AG04449 (cell line): Measurements from ENCODE around the gene ETV6.
A peak's percentile ranks its signal among the peaks of the same experiment; 100 is the strongest.

ENCODE experiments used
- CTCF ChIA-PET: fragments of 350-600 bp; formaldehyde crosslinking; extraction: SDS; loops from one replicate; lab custom pipeline; 2021; ENCODE audit warnings: antibody characterized with exemption; lab: Yijun Ruan, JAX
- POLR2A ChIA-PET: fragments of 400-600, 350-600 bp; formaldehyde crosslinking; extraction: SDS; loops from one replicate; lab custom pipeline; 2020; ENCODE audit warnings: antibody characterized with exemption, inconsistent platforms; lab: Yijun Ruan, JAX
- DNase-seq: peaks from one replicate; pipeline ENCODE4 v3.0.0-alpha.2; 2010; ENCODE audit warnings: low read depth, low spot score
- H3K4me3 ChIP-seq: 2 replicates; pipeline ENCODE4 v1.5.1; 2011; ENCODE audit warnings: low read depth, mild to moderate bottlenecking, control low read depth, low read length
- CTCF ChIP-seq: IDR thresholded peaks from one replicate; pipeline ENCODE4 v1.5.1; 2011; ENCODE audit warnings: mild to moderate bottlenecking, moderate library complexity, low read length, control low read depth, inconsistent platforms; ENCODE audit not compliant: insufficient read depth; ENCODE audit errors: missing control alignments

Gene ETV6

DNA sequence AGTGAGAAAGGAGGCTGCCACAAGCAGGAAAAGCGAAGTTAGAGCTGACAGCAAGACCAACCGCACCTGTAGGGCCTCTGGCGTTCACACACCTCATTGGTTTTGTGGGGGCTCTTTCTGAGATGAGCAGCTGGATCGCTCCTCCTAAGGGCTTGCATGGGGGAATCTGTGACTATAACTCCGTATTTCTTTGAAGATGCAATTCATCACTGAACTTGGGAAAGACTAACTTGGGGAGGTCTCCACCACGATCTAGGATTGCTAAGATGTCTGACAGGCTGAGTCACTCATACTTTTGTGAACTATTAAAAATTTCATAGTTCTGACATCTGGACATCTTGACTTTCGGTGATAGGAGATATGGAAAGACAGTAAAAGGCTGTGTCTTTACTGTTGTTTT, 173.6 kb downstream of the ETV6 start:
- no peak for TF ChIP-seq CTCF
- POLR2A ChIA-PET: interaction anchor here (0.7 to 1.2 kb wide), 4 partner anchors 26 to 173 kb away, joined by 3 to 6 read pairs (median 4); partner anchors contain the start of gene ETV6
- DNase-seq: peak; percentile 74
- CTCF ChIA-PET: interaction anchor here (0.9 to 1.2 kb wide), 4 partner anchors 9 to 243 kb away, joined by 3 to 5 read pairs (median 4); no protein-coding TSS in a partner anchor
- H3K4me3 ChIP-seq: no peak overlapping the region

- no peak for TF ChIP-seq CTCF
- POLR2A ChIA-PET: interaction anchor here (1.2 kb wide), 1 partner anchor 174 kb away, joined by 6 read pairs; the partner anchor contains the start of gene ETV6
- CTCF ChIA-PET: interaction anchor here (1.2 to 3.0 kb wide), 2 partner anchors 18 to 243 kb away, joined by 3 to 10 read pairs; no protein-coding TSS in a partner anchor
- DNase-seq: no peak
- H3K4me3 ChIP-seq: no peak overlapping the region
These were observed 174.1 kb downstream of the ETV6 start for GRCh38 chr12:11823593-11823992.

- DNase-seq: no peak
- no peak overlapping the region for H3K4me3 ChIP-seq
- TF ChIP-seq CTCF: no peak
- ChIA-PET CTCF (interaction anchor here (3.0 kb wide), 1 partner anchor 243 kb away, joined by 10 read pairs; no protein-coding TSS in a partner anchor), POLR2A (no interaction called here)
These were observed 174.6 kb downstream of the ETV6 start for GRCh38 chr12:11824069-11824468.

GRCh38 chr12:11824736-11825135, 175.3 kb downstream of the ETV6 start:
- H3K4me3 ChIP-seq: no peak overlapping the region
- CTCF ChIA-PET: interaction anchor here (0.9 to 3.0 kb wide), 4 partner anchors 10 to 244 kb away, joined by 3 to 10 read pairs (median 4); no protein-coding TSS in a partner anchor
- DNase-seq: no peak
- TF ChIP-seq CTCF: no peak
- POLR2A ChIA-PET: no interaction called here

DNA sequence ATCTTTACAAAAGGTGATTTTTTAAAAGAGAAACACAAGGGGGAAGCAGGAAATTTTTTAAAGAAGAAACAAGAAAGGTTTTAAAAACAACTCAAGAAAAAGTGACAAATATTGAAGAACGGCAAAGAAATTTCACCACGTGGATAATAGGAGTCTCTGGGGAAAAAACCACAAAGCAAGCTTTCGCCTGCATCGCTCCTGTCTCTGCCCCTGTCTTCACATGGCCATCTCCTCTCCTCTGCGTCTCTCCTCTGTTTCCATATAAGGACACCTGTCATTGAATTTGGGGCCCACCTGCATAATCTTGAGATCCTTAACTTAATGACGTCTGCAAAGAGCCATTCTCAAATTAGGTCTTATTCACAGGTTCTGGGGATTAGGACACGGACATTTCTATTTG, 175.8 kb downstream of the ETV6 start:
- POLR2A ChIA-PET: no interaction called here
- CTCF ChIA-PET: interaction anchor here (0.9 to 3.0 kb wide), 4 partner anchors 9 to 245 kb away, joined by 3 to 10 read pairs (median 4); no protein-coding TSS in a partner anchor
- TF ChIP-seq CTCF: no peak
- no peak for DNase-seq
- H3K4me3 ChIP-seq: no peak overlapping the region

DNA sequence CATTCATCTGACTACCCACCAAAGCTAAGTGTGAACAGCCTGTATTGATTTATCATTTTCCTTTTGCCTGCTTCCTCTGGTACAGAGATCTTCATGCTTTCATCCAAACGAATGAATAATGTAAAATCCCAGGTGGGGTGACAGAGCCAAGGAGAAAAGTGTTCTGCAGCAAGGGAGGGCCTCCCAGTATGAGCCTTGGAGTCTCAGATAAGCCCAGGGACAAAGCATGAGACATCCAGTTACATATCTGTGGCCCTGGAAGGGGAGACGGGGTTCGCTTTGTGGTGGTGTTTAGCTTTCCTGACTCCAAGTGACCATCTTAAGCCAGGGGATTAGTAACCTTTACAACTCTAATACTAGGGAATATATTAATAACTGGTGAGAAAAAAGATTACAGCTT, 177.1 kb downstream of the ETV6 start:
- POLR2A ChIA-PET: no interaction called here
- TF ChIP-seq CTCF: no peak
- no peak overlapping the region for H3K4me3 ChIP-seq
- CTCF ChIA-PET: interaction anchor here (1.0 to 3.0 kb wide), 2 partner anchors 206 to 246 kb away, joined by 4 to 10 read pairs; no protein-coding TSS in a partner anchor
- no peak for DNase-seq
